Activated CD4-positive, alpha-beta T cell treated with anti-CD3 and anti-CD28 coated beads, Interleukin-2, amount 50 U/mL, for 24 hours (primary cell): ENCODE measurements around the gene DHX8.
"Not testable (repeated sequence)": the region's sequence is repeated elsewhere in the genome, so short reads cannot be mapped to it uniquely, and the experiment has no call there.

ENCODE experiments used
- DNase-seq, 2 donors: peaks; one replicate each; pipeline ENCODE4 v3.0.0-alpha.2; 2020; ENCODE audit warnings: low read depth in 1 of 2, low spot score in 1 of 2

The DHX8 gene

DNA sequence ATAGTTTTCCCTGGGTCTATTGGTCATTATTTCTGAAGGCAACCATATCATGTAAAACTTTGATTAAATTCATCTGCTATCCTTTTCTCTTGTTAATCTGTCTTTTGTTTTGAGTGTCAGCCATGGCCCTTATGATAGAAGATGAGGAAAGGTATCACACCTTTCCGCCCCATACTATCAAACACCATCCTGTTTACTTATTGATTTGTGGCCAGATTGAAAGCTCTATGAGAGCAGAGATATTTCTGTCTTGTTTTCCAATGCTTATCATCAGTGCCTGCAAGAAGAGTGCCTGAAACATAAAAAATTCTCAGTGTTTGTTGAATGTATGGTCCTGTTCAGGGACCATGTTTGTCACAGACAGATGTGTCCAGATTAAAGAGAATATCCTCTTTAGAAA, 22.6 kb upstream of the DHX8 start:
- no peak for DNase-seq

- DNase-seq = not testable (repeated sequence)
Measured at GRCh38 chr17:43462569-43462968, 21.2 kb upstream of the DHX8 start.

GRCh38 chr17:43463241-43463640, 20.5 kb upstream of the DHX8 start:
- DNase-seq = no peak

GRCh38 chr17:43464046-43464445, 19.7 kb upstream of the DHX8 start:
- no peak for DNase-seq

- DNase-seq = no peak
Measured at GRCh38 chr17:43465049-43465448, 18.7 kb upstream of the DHX8 start.

DNA sequence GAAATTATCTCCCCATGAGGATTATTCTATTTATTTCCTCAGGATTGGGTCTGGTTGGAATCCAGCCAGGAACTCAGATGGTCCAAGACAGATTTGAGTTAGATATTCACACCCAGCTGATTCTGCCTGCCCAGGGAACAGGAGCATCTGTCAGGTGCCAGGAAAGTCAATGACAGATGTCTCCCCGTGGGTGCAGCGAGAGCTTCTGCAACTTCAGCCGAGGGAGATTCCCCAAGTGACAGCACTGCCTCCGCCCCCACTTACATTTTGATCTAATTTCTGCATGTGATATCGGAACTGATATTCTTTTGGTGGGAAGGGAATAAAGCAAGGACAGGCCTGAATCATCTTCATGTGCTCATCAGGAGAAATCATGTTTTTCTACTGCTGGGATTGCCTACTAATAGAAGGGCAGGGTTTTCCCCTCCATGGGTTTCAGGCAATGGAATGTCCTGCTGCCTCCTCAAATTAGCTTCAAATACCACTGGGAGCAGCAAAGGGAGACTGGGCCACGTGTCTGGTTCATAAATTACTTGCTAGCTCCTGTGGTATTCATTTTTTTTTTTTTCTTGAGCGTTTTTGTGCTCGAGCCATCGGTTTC, 15.7 kb upstream of the DHX8 start:
- DNase-seq = no peak

- no peak for DNase-seq
Measured at GRCh38 chr17:43468691-43469139, 15.1 kb upstream of the DHX8 start.

GRCh38 chr17:43469145-43469544, 14.6 kb upstream of the DHX8 start:
- no peak for DNase-seq

- no peak for DNase-seq
Measured at GRCh38 chr17:43471585-43472160, 12.1 kb upstream of the DHX8 start.

GRCh38 chr17:43475494-43476089, 8.2 kb upstream of the DHX8 start:
- no peak for DNase-seq

DNA sequence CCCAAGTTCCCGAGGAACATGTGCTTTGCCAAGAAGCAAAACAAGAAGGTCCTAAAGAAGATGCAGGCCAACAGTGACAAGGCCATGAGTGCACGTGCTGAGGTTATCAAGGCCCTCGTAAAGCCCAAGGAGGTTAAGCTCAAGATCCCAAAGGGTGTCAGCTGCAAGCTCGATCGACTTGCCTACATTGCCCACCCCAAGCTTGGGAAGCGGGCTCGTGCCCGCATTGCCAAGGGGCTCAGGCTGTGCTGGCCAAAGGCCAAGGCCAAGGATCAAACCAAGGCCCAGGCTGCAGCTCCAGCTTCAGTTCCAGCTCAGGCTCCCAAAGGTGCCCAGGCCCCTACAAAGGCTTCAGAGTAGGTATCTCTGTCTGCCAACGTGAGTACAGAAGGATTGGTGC, 7.5 kb upstream of the DHX8 start:
- DNase-seq = not testable (repeated sequence)

DNA sequence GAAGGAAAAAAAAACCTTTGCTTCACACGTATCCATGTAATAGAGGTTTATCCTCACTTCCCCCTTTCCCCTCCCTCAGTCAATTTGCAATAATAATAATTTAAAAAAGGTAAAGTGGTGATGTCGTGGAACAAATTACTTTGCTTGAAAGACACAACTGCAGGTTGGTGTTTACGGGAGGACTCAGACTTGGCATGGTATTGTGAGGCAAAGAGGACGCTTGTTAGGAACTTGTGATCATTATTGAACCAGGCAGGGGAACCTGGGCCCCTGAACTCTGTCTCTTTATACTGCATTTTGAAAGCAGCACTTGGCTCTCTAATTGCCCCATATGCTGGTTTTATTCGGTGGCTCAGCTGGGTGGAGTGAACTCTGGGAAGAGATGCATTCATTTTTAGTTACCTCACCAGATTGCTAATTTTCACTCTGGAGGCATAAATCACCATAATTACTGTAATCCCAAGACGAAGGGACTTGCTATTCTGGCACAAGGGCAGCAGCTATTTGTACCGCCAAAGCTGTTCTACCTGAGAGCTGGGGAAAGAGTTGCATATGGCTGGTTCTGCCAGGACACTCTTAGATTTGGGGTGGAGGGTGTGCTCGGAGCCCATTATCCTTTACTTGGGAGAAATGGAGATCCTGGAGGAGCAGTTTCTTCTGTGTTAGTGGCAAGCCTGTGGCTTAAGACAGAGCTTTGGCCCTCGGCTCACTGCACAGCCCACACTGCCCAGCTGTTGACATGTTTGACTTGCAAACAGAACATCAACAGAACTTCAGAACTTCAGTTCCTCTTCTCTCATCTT, 5.7 kb upstream of the DHX8 start:
- DNase-seq = no peak

GRCh38 chr17:43479948-43480347, 3.8 kb upstream of the DHX8 start:
- DNase-seq = no peak

- no peak for DNase-seq
Measured at GRCh38 chr17:43482103-43483012, 1.4 kb upstream of the DHX8 start.

DNA sequence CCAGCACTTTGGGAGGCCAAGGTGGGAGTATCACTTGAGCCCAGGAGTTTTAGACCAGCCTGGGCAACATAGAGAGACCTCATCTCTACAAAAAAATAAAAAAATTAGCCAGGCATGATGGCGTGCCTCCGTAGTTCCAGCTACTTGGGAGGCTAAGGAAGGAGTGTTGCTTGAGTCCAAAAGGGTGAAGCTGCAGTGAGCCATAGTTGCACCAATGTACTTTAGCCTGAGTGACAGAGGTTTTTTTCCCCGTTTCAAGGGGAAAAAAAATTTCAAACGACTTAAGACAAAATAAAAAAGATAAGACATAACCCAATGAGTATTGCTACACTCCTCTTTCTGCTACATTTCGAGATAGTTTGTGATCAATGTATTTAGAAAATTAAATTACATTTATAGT, 6.8 kb downstream of the DHX8 start:
- no peak for DNase-seq

- not testable (repeated sequence) for DNase-seq
Measured at GRCh38 chr17:43509440-43509839, 25.7 kb downstream of the DHX8 start.

DNA sequence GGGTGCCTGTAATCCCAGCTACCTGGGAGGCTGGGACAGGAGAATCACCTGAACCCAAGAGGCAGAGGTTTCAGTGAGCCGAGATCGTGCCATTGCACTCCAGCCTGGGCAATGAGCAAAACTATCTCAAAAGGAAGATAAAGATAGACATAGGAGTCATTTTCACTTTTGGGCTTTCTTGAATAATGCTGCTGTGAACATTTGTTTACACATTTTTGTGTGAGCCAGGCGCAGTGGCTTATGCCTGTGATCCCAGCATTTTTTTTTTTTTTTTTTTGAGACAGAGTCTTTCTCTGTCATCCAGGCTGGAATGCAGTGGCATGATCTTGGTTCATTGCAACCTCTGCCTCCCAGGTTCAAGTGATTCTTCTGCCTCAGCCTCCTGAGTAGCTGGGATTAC, 27.4 kb downstream of the DHX8 start:
- DNase-seq = not testable (repeated sequence)

GRCh38 chr17:43515656-43516055, 31.9 kb downstream of the DHX8 start:
- DNase-seq = no peak

DNA sequence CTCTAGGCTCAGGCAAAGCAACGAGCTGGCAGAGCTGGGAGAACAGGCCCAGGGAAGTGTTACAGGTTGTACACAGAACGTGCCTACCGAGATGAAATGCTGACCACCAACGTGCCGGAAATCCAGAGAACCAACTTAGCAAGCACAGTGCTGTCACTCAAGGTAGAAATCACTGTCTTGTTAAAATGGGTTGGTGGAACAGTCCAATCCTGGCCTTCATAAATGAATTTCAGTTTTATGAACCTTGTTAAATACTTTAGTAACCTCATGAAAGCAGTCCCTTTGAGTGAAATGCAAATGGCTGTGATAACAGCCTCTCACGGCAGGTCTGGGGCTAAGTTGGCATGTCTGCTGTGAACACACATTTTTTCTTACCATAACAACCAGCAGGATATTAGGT, 33.4 kb downstream of the DHX8 start:
- no peak for DNase-seq

GRCh38 chr17:43517615-43518386, 34.0 kb downstream of the DHX8 start:
- DNase-seq = no peak
